GM12873 (cell line): ENCODE data around the gene NECAB3.

Experiments
- CTCF ChIP-seq: IDR thresholded peaks from 2 replicates; pipeline ENCODE4 v1.5.1; 2012; ENCODE audit warnings: low read depth, mild to moderate bottlenecking, moderate library complexity, low read length, control low read depth; ENCODE audit not compliant: insufficient read depth; ENCODE audit errors: missing control alignments

NECAB3 gene

GRCh38 chr20:33711446-33711738, 37.2 kb upstream of the NECAB3 start:
- no peak for TF ChIP-seq CTCF

GRCh38 chr20:33710681-33711445, 36.6 kb upstream of the NECAB3 start:
- TF ChIP-seq CTCF, result no peak

GRCh38 chr20:33709905-33710541, 35.8 kb upstream of the NECAB3 start:
- TF ChIP-seq CTCF, result no peak

GRCh38 chr20:33709398-33709797, 35.2 kb upstream of the NECAB3 start:
- no peak for TF ChIP-seq CTCF

GRCh38 chr20:33707668-33708067, 33.4 kb upstream of the NECAB3 start:
- TF ChIP-seq CTCF, result no peak

GRCh38 chr20:33704197-33704924, 30.1 kb upstream of the NECAB3 start:
- no peak for TF ChIP-seq CTCF

GRCh38 chr20:33703498-33704137, 29.4 kb upstream of the NECAB3 start:
- no peak for TF ChIP-seq CTCF
